OCI-LY1 (cell line): Measurements from ENCODE around the gene SSUH2.

Source experiments
- H2AFZ ChIP-seq: fragments of 200-600 bp; sonication (generic), shearing (Covaris generic); 2 replicates; pipeline ENCODE4 v1.6.0; 2014; ENCODE audit warnings: antibody characterized with exemption, mild to moderate bottlenecking, low read length
- H3F3A ChIP-seq: fragments of 200-600 bp; sonication (generic), shearing (Covaris generic); 2 replicates; pipeline ENCODE4 v1.6.0; 2014; ENCODE audit warnings: mild to moderate bottlenecking, antibody characterized with exemption, low read length, moderate library complexity; ENCODE audit not compliant: insufficient read depth
- H3K27ac ChIP-seq: fragments of 200-600 bp; sonication (generic); 2 replicates; pipeline ENCODE4 v1.5.1; 2014; ENCODE audit warnings: low read length, mixed run types, mild to moderate bottlenecking, low read depth; ENCODE audit not compliant: poor library complexity, severe bottlenecking
- H3K27me3 ChIP-seq: fragments of 200-600 bp; sonication (generic); 2 replicates; pipeline ENCODE4 v1.6.0; 2014; ENCODE audit warnings: antibody characterized with exemption, mild to moderate bottlenecking, low read length, moderate library complexity; ENCODE audit not compliant: insufficient read depth
- H3K36me3 ChIP-seq: fragments of 200-600 bp; sonication (generic); 2 replicates; pipeline ENCODE4 v1.6.1; 2014; ENCODE audit warnings: mild to moderate bottlenecking, antibody characterized with exemption, low read length, moderate library complexity, mixed read lengths; ENCODE audit not compliant: insufficient read depth
- H3K4me1 ChIP-seq: fragments of 200-600 bp; sonication (generic); 2 replicates; pipeline ENCODE4 v1.5.1; 2014; ENCODE audit warnings: mild to moderate bottlenecking, low read length, moderate library complexity; ENCODE audit not compliant: insufficient read depth, severe bottlenecking
- H3K4me2 ChIP-seq: fragments of 200-600 bp; sonication (generic), shearing (Covaris generic); 2 replicates; pipeline ENCODE4 v1.6.1; 2014; ENCODE audit warnings: low read length
- H3K4me3 ChIP-seq: fragments of 200-600 bp; sonication (generic); 2 replicates; pipeline ENCODE4 v1.5.1; 2014; ENCODE audit warnings: low read length, low read depth, mild to moderate bottlenecking, mixed read lengths; ENCODE audit not compliant: poor library complexity, severe bottlenecking
- H3K79me2 ChIP-seq: fragments of 200-600 bp; shearing (Covaris generic); 2 replicates; pipeline ENCODE4 v1.6.1; 2016; ENCODE audit warnings: mixed run types, low read length, mixed read lengths; ENCODE audit not compliant: insufficient read depth
- H3K9ac ChIP-seq: fragments of 200-600 bp; sonication (generic), shearing (Covaris generic); 2 replicates; pipeline ENCODE4 v1.6.1; 2014; ENCODE audit warnings: mild to moderate bottlenecking, low read length, mixed read lengths
- H3K9me2 ChIP-seq: fragments of 200-600 bp; sonication (generic), shearing (Covaris generic); 2 replicates; pipeline ENCODE4 v1.6.1; 2014; ENCODE audit warnings: low read depth, mild to moderate bottlenecking, low read length, mixed read lengths
- H3K9me3 ChIP-seq: fragments of 200-600 bp; shearing (Covaris generic); 2 replicates; pipeline ENCODE4 v1.6.1; 2014; ENCODE audit warnings: low read length, mixed read lengths
- H4K20me1 ChIP-seq: fragments of 200-600 bp; sonication (generic), shearing (Covaris generic); 2 replicates; pipeline ENCODE4 v1.6.0; 2016; ENCODE audit warnings: mild to moderate bottlenecking, low read length; ENCODE audit not compliant: insufficient read depth
- CTCF ChIP-seq: fragments of 200-600 bp; sonication (generic), shearing (Covaris generic); IDR thresholded peaks from 2 replicates; pipeline ENCODE4 v1.5.1; 2017; ENCODE audit warnings: mild to moderate bottlenecking, antibody characterized with exemption, low read length, moderate library complexity, mixed read lengths
- EZH2 ChIP-seq: fragments of 200-600 bp; sonication (generic), shearing (Covaris generic); IDR thresholded peaks from 2 replicates; pipeline ENCODE4 v1.8.0; 2017; ENCODE audit warnings: borderline replicate concordance, mixed run types, mild to moderate bottlenecking, antibody characterized with exemption, low read length, moderate library complexity, mixed read lengths

Gene SSUH2

GRCh38 chr3:8673083-8673737, 28.6 kb upstream of the SSUH2 start:
- Histone ChIP-seq H3K79me2 (no peaks in the 10 kb centered on the region), H3F3A (no peaks in the 10 kb centered on the region), H3K4me2 (no peak overlapping the region), H3K36me3 (no peaks in the 10 kb centered on the region), H2AFZ (no peak overlapping the region), H3K9ac (no peak overlapping the region), H4K20me1 (no peaks in the 10 kb centered on the region), H3K4me3 (no peak overlapping the region), H3K27ac (no peak overlapping the region), H3K27me3 (no peaks in the 10 kb centered on the region), H3K9me2 (no peaks in the 10 kb centered on the region), H3K9me3 (0 out of 2 replicates have a peak, but pooled peaks cover 3% of the 10 kb centered on the region), H3K4me1 (no peaks in the 10 kb centered on the region)
- TF ChIP-seq CTCF, result no peak
- TF ChIP-seq EZH2, result no peak

- no peaks in the 10 kb centered on the region for H3F3A ChIP-seq
- H3K4me3 ChIP-seq, result no peak overlapping the region
- no peak overlapping the region for H3K27ac ChIP-seq
- no peaks in the 10 kb centered on the region for H4K20me1 ChIP-seq
- no peak overlapping the region for H2AFZ ChIP-seq
- H3K79me2 ChIP-seq, result no peaks in the 10 kb centered on the region
- no peaks in the 10 kb centered on the region for H3K9me2 ChIP-seq
- H3K4me2 ChIP-seq, result no peak overlapping the region
- H3K27me3 ChIP-seq, result no peaks in the 10 kb centered on the region
- peaks cover 24% of the 10 kb centered on the region for H3K4me1 ChIP-seq
- no peaks in the 10 kb centered on the region for H3K36me3 ChIP-seq
- 0 out of 2 replicates have a peak, but pooled peaks cover 3% of the 10 kb centered on the region for H3K9me3 ChIP-seq
- TF ChIP-seq CTCF (no peak), EZH2 (no peak)
- no peak overlapping the region for H3K9ac ChIP-seq
Observed at GRCh38 chr3:8669019-8669418, 24.4 kb upstream of the SSUH2 start.

- Histone ChIP-seq H3K27ac (no peak overlapping the region), H3K4me2 (no peak overlapping the region), H3K36me3 (no peaks in the 10 kb centered on the region), H3K9ac (no peak overlapping the region), H3K4me1 (peaks cover 28% of the 10 kb centered on the region), H3K79me2 (no peaks in the 10 kb centered on the region), H3F3A (no peaks in the 10 kb centered on the region), H3K27me3 (no peaks in the 10 kb centered on the region), H4K20me1 (no peaks in the 10 kb centered on the region), H3K4me3 (no peak overlapping the region), H3K9me2 (no peaks in the 10 kb centered on the region), H3K9me3 (0 out of 2 replicates have a peak, but pooled peaks cover 3% of the 10 kb centered on the region), H2AFZ (no peak overlapping the region)
- TF ChIP-seq CTCF (no peak), EZH2 (no peak)
Observed at GRCh38 chr3:8668216-8668615, 23.6 kb upstream of the SSUH2 start.
